ENCODE results near the gene QPRT.
"Not testable (repeated sequence)": the region's sequence is repeated elsewhere in the genome, so short reads cannot be mapped to it uniquely, and the experiment has no call there.

The QPRT gene

DNA sequence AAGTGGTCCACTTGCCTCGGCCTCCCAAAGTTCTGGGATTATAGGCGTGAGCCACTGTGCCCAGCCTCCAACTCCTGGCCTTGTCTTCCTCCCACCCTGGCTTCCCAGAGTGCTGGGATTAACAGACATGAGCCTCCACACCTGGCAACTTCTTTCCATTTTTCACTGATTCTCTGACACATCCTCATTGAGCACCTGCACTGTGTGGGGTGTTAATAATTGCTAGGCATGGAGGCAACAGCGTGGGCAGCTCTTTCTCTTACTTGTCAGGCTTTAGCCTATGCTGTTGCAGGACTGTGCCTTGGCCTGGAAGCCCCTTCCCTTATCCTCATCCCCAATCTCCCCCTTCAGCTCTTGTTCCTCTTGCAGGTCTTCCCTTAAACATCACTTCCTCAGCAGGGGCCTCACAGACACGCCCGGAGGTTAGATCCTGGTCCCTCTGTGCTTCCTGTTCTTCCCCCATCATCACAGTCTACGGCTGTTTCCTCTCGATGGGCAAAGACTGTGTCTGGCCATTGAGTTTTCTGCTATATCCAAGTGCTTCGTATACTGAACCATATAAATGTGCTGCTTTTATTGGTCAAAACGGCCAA is 7.9 kb downstream of the QPRT start:
- DNase-seq: no peak
- H3K27me3 ChIP-seq (ENCODE audit: insufficient read depth, low read depth, severe bottlenecking): no peaks in the 10 kb centered on the region
- H3K9me3 ChIP-seq (ENCODE audit: severe bottlenecking): no peaks in the 10 kb centered on the region
- H3K27ac ChIP-seq: no peak overlapping the region
- H3K4me3 ChIP-seq (ENCODE audit: low read depth, low read length): no peak overlapping the region
- peaks cover 74% of the 10 kb centered on the region for H3K36me3 ChIP-seq
- TF ChIP-seq, protein P1, sequence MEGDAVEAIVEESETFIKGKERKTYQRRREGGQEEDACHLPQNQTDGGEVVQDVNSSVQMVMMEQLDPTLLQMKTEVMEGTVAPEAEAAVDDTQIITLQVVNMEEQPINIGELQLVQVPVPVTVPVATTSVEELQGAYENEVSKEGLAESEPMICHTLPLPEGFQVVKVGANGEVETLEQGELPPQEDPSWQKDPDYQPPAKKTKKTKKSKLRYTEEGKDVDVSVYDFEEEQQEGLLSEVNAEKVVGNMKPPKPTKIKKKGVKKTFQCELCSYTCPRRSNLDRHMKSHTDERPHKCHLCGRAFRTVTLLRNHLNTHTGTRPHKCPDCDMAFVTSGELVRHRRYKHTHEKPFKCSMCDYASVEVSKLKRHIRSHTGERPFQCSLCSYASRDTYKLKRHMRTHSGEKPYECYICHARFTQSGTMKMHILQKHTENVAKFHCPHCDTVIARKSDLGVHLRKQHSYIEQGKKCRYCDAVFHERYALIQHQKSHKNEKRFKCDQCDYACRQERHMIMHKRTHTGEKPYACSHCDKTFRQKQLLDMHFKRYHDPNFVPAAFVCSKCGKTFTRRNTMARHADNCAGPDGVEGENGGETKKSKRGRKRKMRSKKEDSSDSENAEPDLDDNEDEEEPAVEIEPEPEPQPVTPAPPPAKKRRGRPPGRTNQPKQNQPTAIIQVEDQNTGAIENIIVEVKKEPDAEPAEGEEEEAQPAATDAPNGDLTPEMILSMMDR (IDR thresholded peaks at IDR 0.05; ENCODE audit: low read depth, low read length): no peak

DNA sequence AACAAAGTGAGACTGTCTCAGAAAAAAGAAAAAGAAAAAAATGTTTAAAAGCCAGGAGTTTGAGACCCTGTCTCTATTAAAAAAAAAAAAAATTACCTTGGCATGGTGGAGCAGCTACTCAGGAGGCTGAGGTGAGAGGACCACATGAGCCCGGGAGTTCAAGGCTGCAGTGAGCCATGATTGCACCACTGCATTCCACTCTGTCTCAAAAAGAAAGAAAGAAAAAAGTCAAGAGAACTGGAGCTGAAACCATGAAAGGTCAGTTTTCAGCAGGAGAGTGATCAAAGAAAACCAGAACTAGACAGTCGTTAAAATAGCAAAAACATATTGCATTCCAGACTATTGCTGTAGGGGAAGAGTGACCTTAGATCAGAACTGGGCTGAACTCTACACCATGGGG is 8.8 kb downstream of the QPRT start:
- H3K4me3 ChIP-seq (ENCODE audit: low read depth, low read length): no peak overlapping the region
- H3K27me3 ChIP-seq (ENCODE audit: insufficient read depth, low read depth, severe bottlenecking): no peaks in the 10 kb centered on the region
- H3K36me3 ChIP-seq: peaks cover 66% of the 10 kb centered on the region
- H3K9me3 ChIP-seq (ENCODE audit: severe bottlenecking): no peaks in the 10 kb centered on the region
- no peak for DNase-seq
- no peak overlapping the region for H3K27ac ChIP-seq
- TF ChIP-seq, protein P1 (IDR thresholded peaks at IDR 0.05; ENCODE audit: low read depth, low read length): no peak

DNA sequence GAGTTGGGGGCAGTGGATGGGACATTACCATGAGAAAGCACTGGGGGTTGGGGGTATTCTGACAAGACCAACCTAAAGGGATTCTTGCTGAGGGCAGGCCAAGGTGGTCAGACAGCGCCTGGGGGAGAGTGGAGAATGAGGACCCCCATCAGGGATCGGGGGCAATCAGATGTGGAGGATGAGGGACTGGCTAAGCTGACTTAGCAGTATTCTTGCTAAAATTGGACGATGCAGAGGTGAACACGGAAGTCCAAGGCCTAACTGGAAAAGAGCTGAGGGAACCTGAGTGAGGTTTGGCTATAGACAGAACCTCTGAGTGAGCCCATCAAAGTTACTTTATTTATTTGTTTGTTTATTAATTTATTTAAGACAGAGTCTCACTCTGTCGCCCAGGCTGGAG is 9.2 kb downstream of the QPRT start:
- H3K27me3 ChIP-seq (ENCODE audit: insufficient read depth, low read depth, severe bottlenecking): no peaks in the 10 kb centered on the region
- no peak for DNase-seq
- TF ChIP-seq, protein P1 (IDR thresholded peaks at IDR 0.05; ENCODE audit: low read depth, low read length): no peak
- no peaks in the 10 kb centered on the region for H3K9me3 ChIP-seq (ENCODE audit: severe bottlenecking)
- no peak overlapping the region for H3K27ac ChIP-seq
- no peak overlapping the region for H3K4me3 ChIP-seq (ENCODE audit: low read depth, low read length)
- H3K36me3 ChIP-seq: peaks cover 63% of the 10 kb centered on the region

DNA sequence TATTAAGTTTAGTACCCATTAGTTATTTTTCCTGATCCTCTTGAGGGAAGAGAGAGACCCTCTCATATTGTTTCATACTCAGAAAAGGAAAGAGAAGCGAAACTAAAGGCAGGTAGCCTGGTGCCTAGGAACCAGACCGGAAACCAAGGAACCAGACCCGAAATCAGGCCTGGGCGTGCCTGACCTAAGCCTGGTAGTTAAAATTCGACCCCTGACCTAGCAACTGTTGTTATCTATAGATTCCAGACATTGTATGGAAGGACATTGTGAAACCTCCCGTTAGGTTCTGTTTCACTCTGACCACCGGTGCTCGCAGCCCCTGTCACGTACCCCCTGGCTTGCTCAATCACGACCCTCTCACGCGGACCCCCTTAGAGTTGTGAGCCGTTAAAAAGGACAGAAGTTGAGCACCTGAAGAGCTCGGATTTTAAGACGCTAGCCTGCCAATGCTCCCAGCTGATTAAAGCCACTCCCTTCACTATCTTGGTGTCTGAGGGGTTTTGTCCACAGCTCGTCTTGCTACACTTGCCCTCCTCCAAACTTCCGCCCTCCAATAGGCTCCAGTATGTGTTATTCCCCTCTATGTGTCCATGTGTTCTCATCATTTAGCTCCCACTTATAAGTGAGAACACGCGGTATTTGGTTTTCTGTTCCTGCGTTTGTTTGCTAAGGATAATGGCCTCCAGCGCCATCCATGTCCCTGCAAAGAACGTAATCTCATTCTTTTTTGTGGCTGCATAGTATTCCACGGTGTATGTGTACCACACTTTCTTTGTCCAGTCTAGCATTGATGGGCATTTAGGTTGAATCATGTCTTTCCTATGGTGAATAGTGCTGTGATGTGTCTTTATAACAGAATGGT is 10.7 kb downstream of the QPRT start:
- DNase-seq; H3K4me3 ChIP-seq (ENCODE audit: low read depth, low read length); H3K27ac ChIP-seq; H3K27me3 ChIP-seq (ENCODE audit: insufficient read depth, low read depth, severe bottlenecking); H3K9me3 ChIP-seq (ENCODE audit: severe bottlenecking): not testable (repeated sequence)
- peaks cover 51% of the 10 kb centered on the region for H3K36me3 ChIP-seq

DNA sequence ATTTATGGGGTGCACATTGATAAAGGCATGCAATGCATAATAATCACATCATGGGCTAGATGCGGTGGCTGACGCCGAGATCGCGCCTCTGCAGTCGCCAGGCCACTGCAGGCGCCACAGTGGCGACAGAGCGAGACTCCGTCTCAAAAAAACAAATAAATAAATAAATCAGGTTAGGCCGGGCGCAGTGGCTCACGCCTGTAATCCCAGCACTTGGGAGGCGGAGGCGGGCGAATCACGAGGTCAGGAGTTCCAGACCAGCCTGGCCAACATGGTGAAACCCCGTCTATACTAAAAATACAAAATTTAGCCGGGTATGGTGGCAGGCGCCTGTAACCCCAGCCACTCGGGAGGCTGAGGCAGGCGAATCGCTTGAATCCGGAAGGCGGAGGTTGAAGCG is 13.6 kb downstream of the QPRT start:
- not testable (repeated sequence) for H3K27me3 ChIP-seq (ENCODE audit: insufficient read depth, low read depth, severe bottlenecking); H3K4me3 ChIP-seq (ENCODE audit: low read depth, low read length); DNase-seq; H3K27ac ChIP-seq; H3K9me3 ChIP-seq (ENCODE audit: severe bottlenecking)
- H3K36me3 ChIP-seq: peaks cover 40% of the 10 kb centered on the region

DNA sequence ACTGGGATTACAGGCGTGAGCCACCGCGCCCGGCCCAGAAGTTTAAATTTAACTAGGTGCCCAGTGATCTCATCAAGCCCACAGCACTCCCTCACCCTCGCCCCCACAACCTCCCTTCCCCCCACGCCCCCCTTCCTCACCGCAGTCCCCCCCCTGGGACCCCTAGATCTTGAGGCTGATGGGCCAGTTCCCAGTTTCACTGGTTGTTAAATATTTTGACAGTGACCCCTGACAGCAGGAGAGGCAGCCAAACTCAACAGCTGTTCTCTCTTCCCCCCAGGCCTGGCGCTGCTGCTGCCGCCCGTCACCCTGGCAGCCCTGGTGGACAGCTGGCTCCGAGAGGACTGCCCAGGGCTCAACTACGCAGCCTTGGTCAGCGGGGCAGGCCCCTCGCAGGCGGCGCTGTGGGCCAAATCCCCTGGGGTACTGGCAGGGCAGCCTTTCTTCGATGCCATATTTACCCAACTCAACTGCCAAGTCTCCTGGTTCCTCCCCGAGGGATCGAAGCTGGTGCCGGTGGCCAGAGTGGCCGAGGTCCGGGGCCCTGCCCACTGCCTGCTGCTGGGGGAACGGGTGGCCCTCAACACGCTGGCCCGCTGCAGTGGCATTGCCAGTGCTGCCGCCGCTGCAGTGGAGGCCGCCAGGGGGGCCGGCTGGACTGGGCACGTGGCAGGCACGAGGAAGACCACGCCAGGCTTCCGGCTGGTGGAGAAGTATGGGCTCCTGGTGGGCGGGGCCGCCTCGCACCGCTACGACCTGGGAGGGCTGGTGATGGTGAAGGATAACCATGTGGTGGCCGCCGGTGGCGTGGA is 15.6 kb downstream of the QPRT start:
- no peak for DNase-seq
- no peaks in the 10 kb centered on the region for H3K27me3 ChIP-seq (ENCODE audit: insufficient read depth, low read depth, severe bottlenecking)
- no peak overlapping the region for H3K27ac ChIP-seq
- peaks cover 6% of the 10 kb centered on the region for H3K9me3 ChIP-seq (ENCODE audit: severe bottlenecking)
- TF ChIP-seq, protein P1 (IDR thresholded peaks at IDR 0.05; ENCODE audit: low read depth, low read length): no peak
- H3K4me3 ChIP-seq (ENCODE audit: low read depth, low read length): no peak overlapping the region
- peaks cover 32% of the 10 kb centered on the region for H3K36me3 ChIP-seq

DNA sequence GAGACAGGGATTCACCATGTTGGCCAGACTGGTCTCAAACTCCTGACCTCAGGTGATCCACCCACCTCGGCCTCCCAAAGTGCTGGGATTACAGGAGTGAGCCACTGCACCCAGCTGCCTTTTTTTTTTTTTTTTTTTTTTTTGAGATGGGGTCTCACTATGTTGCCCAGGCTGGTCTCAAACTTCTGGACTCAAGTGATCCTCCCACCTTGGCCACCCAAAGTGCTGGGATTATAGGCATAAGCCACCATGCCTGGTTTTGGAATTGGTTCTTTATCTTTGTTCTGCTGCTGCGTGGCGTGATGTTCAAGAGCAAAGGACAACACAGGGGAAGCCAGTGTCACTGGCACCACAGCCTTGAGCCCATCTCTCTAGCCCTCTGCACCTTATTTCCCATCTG is 16.7 kb downstream of the QPRT start:
- peaks cover 25% of the 10 kb centered on the region for H3K36me3 ChIP-seq
- not testable (repeated sequence) for H3K4me3 ChIP-seq (ENCODE audit: low read depth, low read length); H3K27ac ChIP-seq; H3K9me3 ChIP-seq (ENCODE audit: severe bottlenecking); H3K27me3 ChIP-seq (ENCODE audit: insufficient read depth, low read depth, severe bottlenecking); DNase-seq

Measured in WERI-Rb-1 (cell line).